IMR-90 (cell line): ENCODE measurements around the gene ID1. TPM values are rescaled to one million over a fixed set of nuclear protein-coding genes. Genes with fewer than 3 reads are reported as not detected.

ENCODE experiments used
- microRNA-seq, 2 experiments: library from miRNA; stranded (forward) in 1 of 2; unstranded in 1 of 2; fragments of 10-50 nt in 1 of 2; fragments of <30 nt in 1 of 2; gene quantifications in 1 of 2; microRNA quantifications in 1 of 2; one replicate each; pipeline versions ENCODE3 to v1.1.0; 2013 to 2020; ENCODE audit not compliant: insufficient read depth in 1 of 2, insufficient read length in 1 of 2, unreplicated experiment in 1 of 2
- polyA plus RNA-seq, 3 experiments: library from polyadenylated mRNA; depleted of rRNA; stranded (reverse); fragments of >200 nt; gene quantifications; 2 replicates each; pipeline ENCODE4 v1.2.3, GENCODE V29; 2012; ENCODE audit warnings: low replicate concordance in 1 of 3
- small RNA-seq, 5 experiments: library from RNA; depleted of rRNA; stranded (forward); fragments of <200 nt; gene quantifications; one replicate each; pipeline ENCODE3, GENCODE V24; 2012
- total RNA-seq: library from RNA; depleted of rRNA; stranded (reverse); fragments of >200 nt; gene quantifications from 2 replicates; pipeline ENCODE4 v1.2.3, GENCODE V29; 2012; rRNA removed

The ID1 gene
- total and polyA plus RNA-seq, 2 of the 4 experiments (the other 2 are of a cell fraction), result 148 to 174 TPM

Small RNA genes within 50 kb of the gene (microRNA-seq; reads per million reads assigned to microRNA genes)
- gene MIR3193, result 0 to 5.2 reads per million in 2 experiments

Small RNA genes within 50 kb of the gene (small RNA-seq; reads per million reads assigned to genes)
- gene MIR3193, result 0.08 to 9.6 (median 5.0) reads per million in 5 experiments

Other genes starting within 250 kb of the ID1 start
- not detected in 2 replicates for gene DEFB118, start 236.7 kb upstream of the ID1 start, total RNA-seq
- not detected in 2 replicates for gene DEFB118, start 236.7 kb upstream of the ID1 start, polyA plus RNA-seq (2012; rRNA removed)
- gene DEFB119, start 214.7 kb upstream of the ID1 start, total RNA-seq, result not detected in 2 replicates
- not detected in 2 replicates for gene DEFB119, start 214.7 kb upstream of the ID1 start, polyA plus RNA-seq (2012; rRNA removed)
- not detected in 2 replicates for gene DEFB121, start 199.1 kb upstream of the ID1 start, total RNA-seq
- not detected in 2 replicates for gene DEFB121, start 199.1 kb upstream of the ID1 start, polyA plus RNA-seq (2012; rRNA removed)
- not detected in 2 replicates for gene DEFB123, start 164.7 kb upstream of the ID1 start, total RNA-seq
- gene DEFB123, start 164.7 kb upstream of the ID1 start, polyA plus RNA-seq (2012; rRNA removed), result not detected in 2 replicates
- gene DEFB124, start 130.2 kb upstream of the ID1 start, total RNA-seq, result not detected in 2 replicates
- gene DEFB124, start 130.2 kb upstream of the ID1 start, polyA plus RNA-seq (2012; rRNA removed), result not detected in 2 replicates
- not detected in 2 replicates for gene REM1, start 130.0 kb upstream of the ID1 start, total RNA-seq
- not detected in 2 replicates for gene REM1, start 130.0 kb upstream of the ID1 start, polyA plus RNA-seq (2012; rRNA removed)
- 46.7 and 53.2 TPM in 2 replicates for gene HM13, start 90.8 kb upstream of the ID1 start, total RNA-seq
- gene HM13, start 90.8 kb upstream of the ID1 start, polyA plus RNA-seq (2012; rRNA removed), result 203 and 207 TPM in 2 replicates
- gene COX4I2, start 32.6 kb downstream of the ID1 start, total RNA-seq, result not detected in 2 replicates
- gene COX4I2, start 32.6 kb downstream of the ID1 start, polyA plus RNA-seq (2012; rRNA removed), result not detected in 2 replicates
- gene BCL2L1, start 117.6 kb downstream of the ID1 start, total RNA-seq, result 41.9 and 45.5 TPM in 2 replicates
- 40.2 and 41.9 TPM in 2 replicates for gene BCL2L1, start 117.6 kb downstream of the ID1 start, polyA plus RNA-seq (2012; rRNA removed)
- gene TPX2, start 134.0 kb downstream of the ID1 start, total RNA-seq, result 72.2 and 82.2 TPM in 2 replicates
- 27.6 and 28.5 TPM in 2 replicates for gene TPX2, start 134.0 kb downstream of the ID1 start, polyA plus RNA-seq (2012; rRNA removed)
- 0.18 and 0.28 TPM in 2 replicates for gene MYLK2, start 214.1 kb downstream of the ID1 start, total RNA-seq
- 0.19 and 0.27 TPM in 2 replicates for gene MYLK2, start 214.1 kb downstream of the ID1 start, polyA plus RNA-seq (2012; rRNA removed)
- gene FOXS1, start 240.3 kb downstream of the ID1 start, total RNA-seq, result not detected in 2 replicates
- gene FOXS1, start 240.3 kb downstream of the ID1 start, polyA plus RNA-seq (2012; rRNA removed), result not detected in 2 replicates